CD4-positive, alpha-beta T cell treated with Interleukin-15 for 4 hours (primary cell): ENCODE data around the gene NFASC.
A peak's percentile ranks its signal among the peaks of the same experiment; 100 is the strongest.

Source experiments
- DNase-seq: peaks from one replicate; pipeline ENCODE4 v3.0.0-alpha.2; 2020; ENCODE audit warnings: low spot score

Gene NFASC

DNA sequence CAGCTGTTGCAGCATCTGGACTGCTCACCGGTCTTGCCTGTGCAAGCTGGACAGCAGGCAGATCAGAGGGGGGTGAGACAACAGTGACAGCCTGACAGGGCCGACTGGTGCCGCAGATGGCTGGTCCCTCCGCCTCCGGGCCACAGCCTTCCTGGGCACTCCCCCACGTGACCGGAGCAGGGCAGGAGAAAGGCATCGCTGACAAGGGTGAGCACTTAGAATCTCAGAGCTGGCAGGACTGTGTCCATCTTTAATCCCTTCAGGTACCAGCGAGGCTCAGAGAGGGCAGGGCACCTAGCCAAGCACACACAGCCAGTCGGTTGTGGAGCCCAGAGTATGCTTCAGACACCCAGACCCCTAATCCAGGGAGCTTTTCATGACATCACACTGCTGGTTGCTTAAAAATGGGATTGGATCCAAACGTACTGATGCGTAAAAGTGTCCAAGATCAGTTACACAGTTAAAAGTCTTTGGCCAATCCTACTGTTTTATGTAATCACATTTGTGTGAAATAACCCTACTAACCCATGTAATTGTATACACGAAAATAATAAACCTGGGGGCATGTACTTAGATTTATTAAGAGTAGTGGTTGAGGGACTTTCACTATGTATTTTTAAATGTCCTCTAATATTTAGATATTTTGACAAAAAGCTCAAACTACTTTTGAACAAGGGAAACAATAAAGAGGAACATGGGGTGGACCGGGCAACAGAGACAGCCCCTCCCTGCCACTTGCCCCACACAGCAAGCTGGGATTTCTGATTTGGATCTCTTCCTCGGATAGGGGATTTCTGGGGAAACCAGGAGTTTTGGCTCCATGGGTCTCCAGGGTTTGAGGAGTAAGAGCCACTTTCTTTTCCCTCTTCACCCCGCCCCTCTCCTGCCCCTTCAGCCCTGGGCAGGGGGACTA lies 171.6 kb downstream of the NFASC start:
- no peak for DNase-seq

DNA sequence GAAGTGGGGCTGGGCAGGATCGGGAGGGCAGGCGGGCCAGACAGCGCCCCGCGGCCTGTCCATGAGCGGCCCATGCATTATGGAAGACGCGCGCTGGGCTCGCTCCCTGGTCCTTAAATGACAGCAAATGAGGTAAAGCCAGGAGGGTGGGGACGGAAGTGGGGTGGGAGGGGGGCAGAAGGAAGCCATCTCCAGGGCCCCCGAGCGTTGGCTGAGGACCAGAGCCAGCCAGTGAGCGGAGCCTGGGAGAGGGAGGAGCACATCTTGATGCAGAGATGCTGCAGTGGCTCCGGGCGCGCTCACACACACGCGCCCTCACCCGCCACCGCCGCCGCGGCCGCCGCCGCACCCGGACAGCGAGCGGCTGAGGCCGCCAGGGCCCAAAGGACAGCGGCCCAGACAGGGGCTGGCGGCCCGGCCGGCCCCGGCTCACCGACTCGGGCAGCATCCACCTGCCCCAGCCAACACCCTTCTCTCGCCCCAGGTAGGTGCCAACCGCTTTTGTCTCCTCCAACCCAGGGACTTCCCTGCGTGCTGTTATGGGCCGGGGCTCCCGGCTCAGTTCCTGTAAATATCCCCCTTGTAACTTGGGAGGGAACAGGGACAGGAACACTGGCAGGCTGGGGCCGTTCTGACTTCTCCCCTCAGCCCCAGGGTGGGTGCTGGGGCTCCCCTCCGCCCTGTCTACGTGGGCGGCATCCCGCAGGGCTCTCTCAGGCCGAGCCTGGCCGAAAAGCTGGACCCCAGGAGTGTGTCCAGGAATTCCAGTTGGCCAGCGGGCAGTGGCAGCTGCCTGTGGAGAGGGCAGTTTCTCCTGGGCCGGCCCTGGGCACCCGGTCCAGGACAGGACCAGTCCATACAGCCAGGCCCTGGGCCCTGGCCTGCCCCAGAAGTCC lies 172.5 kb downstream of the NFASC start, which contains the start of gene CNTN2:
CNTN2 (plus strand) TSS at position 302 of the 896 bp plus-strand sequence. CDS start 9,974 bp downstream, outside the sequence.
- DNase-seq = no peak

DNA sequence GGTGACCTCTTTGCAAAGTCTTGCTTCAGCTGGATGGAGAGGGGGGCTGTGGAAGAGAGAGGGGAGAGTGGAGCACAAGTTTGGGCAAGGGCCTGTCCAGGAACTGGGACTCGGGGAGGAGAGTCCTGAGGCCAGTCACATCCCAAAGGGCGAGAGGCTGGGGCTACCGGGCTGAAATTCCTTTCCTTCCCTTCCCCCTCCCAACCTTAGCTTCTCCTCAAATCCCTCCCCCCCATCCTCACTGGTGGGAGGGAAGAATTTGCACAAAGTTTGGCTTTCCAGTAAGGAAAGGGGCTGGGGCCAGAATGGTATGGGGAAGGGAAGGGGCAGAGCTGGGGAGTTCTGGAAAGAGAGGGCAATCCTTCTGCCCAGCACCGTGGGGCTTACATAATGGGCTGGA lies 173.2 kb downstream of the NFASC start:
- DNase-seq = no peak

DNA sequence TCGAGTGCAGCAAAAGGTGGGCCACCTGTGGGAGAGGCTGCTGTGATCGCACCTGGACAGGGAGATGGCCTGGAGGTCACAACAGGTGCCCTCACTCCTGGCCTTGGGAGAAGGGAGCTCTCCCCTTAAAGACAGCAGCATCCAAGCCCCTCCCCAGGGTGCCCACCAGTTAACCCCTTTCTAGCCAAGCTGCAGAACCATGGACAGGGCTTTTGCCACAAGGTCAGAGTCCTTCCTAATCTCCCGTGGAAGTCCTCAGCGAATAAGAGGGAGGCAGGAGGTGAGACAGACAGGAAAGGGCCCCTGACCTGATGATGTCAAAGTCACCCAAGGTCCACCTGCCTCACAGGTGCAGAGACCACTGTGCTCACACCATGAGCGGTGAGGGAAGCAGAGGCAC lies 174.1 kb downstream of the NFASC start:
- no peak for DNase-seq

DNA sequence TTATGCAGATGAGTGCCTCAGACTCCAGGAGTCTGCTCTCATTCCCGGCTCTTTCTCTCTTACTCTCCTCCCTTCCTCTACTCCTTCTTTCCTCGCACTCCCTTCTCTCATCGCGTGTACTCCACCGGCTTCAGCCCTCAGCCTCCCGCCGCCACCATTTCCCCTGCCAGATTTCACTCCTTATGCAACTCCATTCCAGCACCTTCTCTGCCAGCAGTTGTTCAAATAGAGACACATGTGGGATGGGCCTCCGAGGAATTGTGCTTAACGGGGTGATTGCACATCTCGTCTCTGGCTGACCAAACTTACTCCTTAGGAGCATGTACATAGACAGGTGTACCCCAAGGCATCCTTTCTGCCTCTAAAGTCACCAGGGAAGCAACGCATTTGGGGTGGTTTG lies 174.5 kb downstream of the NFASC start:
- DNase-seq = no peak

DNA sequence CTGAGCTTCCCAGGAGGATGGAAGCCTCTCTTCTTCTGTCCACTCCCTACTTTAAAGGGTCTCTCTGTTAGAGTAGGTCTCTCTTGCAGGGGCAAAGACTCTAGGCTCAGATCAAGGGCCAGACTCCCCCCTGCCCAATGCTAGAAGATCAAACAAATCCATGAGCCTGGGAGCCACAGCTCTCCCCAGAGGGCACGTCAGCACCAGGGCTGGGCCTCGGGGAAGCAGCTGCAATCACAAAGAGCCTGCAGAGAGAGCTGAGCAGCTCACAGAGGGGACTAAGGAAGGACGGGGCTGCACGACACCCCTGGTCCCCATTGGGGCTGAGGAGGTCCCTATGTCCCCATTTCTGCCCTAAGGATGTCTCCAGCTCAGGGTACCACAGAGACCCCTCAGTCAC lies 176.2 kb downstream of the NFASC start:
- DNase-seq = no peak

DNA sequence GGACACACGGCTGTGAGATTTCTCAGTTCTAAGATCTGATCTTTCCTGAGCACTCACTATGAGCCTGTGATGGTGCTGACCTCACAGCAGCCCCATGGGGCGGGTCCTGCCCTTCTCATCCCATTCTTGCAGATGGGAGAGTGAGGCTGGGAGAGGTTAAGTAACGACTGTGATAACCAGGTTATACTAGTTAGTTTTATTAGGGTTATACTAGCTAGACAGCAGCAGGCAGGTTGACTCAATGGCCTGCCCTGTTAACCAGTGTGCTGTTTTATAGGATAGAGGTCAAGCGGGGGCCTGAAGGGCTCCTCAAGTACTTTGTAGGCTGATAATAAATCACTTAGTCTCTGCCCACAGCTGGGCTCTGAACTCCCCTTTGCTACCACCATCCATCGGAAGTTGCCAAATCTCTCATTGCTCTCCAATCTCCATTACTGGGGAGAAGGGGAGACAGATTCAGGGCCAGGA lies 177.1 kb downstream of the NFASC start:
- no peak for DNase-seq

DNA sequence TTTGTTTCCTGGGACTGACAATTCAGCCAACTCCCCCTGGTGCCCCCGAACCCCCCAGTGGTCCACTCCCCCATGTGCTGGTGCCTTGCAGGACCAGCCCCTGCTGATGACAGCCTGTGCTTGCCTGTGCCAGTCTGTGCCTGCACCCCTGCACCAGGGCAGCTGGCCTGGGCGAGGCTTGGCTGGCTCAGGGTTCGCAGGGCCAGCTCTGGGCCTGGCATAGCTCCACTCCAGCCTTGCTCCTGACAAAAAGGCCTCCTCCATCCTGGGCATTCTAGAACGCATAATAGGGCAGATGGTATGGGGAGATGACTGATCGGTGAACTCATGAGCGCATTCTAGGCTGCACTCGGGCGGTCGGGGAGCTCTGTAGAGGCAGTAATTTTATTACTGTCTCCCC lies 177.7 kb downstream of the NFASC start:
- DNase-seq = no peak

DNA sequence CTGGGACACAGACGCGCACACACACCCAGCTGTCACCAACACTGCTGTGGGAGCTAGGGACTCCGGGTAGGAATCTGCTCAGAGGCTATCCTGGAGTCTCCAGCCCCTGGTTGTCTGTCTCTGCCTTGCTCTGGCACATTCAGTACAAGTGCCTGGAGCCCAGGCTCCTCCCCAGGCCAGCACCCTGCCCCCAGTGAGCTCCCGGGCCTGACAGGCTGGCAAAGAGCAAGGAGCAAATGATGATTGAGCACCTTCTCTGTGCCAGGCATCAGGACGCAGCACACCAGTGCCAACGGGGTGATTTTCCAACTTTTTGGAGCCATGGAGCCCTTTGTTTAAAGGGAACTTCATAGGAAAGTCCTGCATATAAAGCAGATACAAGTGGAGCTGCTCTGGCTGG lies 178.8 kb downstream of the NFASC start:
- DNase-seq = no peak

DNA sequence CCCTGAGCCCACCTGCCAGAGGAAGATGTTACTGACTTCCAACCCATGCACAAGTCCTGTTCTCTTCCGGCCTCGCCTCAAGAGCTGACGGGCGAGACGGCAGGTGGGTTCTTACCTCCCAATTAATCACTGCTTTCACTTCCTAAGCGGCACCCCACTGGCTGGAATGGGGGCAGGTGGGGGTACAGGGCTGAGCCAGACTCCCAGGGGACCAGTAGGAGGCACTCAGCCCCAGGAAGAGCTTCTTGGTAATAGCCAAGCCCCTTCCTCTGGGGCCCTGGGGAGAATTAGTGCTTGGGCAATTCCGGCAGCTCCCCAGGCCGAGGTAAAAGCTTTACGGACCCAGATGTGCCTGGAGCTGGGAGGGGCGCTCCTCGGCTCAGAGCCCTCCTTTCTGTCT lies 182.0 kb downstream of the NFASC start:
- DNase-seq = no peak

DNA sequence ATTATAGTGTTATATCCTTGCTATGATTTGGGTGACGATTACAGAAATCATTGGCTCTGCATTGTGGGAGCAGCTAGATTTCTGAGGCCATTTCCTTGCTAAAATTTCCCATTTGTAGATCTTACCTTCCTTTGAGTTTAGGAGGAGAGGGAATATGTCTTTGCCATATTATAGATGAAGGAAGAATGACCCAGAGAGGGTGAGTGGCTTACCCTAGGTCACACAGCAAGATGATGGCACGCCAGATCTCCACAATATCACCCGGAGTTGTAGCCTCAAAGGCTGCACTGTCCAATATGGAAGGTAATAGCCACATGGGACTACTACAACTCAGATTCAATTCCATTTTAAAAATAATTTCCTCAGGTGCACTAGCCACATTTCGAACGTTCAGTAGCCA lies 182.6 kb downstream of the NFASC start:
- DNase-seq = no peak

DNA sequence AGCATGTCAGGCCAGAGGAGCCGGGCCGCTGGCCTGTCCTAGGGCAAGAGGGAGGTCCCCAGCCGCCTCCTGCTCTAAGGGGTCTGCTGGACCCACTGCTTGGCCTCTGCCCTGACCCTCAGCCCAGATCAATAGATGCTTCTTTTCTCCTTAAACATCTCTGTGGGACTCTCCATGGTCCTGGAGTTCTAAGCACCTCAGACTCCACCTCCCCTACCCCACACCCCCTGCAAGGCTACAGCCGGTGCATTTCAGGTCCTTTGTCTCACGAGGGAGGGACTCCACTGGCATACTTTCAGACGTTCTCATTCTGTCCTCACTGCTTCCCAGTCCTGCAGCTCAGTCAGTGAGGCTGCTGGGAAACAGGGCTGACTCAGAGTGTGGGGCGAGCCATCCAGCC lies 183.4 kb downstream of the NFASC start:
- no peak for DNase-seq

DNA sequence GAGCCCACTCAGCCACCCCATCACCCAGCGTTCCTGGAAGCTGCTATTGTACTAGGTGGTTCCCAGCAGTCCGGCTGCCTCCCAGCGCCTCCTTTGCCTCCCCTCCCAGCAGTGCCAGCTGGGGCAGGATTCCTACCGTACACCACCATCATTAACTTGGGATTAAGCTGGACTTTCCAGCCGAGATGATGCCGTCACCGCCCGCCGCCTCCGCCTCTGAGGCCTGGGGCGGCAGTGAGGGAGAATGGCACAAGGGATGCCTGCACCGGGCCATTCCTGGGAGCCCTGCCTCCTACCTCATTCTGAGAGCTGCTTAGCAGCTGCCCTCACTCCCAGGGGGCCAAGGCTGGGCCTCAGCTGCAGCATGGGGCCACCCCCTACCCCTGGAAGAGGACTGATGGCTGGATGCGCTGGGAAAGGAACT lies 185.5 kb downstream of the NFASC start:
- DNase-seq = no peak

DNA sequence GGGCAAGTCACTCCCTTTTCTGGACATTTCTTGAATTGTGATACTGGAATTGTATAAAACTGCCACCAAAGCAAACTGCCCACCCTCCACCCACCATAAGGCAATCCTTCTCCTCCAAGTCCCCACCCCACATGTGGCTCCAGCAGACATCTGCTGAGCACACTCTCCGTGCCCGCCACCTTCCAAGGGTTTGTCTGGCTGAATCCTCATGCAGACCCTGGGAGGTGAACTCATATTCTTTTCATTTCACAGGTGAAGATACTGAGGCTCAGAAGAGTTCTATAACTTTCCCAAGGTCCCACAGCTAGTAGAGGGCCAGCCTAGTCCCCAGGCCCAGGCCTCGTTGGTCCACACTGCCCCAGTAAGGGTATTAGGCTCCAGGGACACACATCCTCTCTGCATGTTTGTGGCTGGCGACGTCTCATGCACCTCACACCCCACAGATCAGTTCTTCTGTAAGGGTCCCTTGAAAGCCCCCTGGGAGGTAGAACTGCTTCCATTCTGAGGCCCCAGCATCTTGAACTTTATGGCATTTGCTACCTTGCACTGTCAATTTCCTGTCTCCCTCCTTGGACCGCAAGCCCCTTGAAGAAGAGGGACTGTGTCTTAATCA lies 186.4 kb downstream of the NFASC start:
- no peak for DNase-seq

DNA sequence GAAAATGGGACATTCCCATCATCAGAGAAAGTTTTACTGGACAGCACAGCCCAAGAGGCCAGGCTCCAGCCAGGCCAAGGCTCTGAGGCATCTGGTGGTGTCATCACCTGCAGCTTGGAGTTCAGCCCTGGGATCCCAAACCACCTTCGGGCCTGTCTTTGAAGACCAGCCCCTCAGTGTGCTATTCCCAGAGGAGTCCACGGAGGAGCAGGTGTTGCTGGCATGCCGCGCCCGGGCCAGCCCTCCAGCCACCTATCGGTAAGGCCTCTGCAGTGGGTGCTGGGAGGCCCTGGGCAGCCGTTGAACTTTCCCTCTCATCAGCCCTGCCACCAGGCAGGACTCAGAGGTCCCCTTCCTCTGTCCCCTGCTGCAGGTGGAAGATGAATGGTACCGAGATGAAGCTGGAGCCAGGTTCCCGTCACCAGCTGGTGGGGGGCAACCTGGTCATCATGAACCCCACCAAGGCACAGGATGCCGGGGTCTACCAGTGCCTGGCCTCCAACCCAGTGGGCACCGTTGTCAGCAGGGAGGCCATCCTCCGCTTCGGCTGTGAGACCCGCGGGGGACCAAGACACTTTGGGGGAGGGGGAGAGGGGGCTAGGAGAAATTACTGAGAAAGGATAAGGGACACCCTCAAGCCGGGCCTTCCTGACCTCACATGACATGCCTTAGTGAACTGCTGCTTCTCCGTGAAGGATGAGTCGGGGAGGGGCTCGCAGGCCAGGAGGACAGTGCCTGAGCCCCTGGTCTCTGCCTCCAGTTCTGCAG lies 187.3 kb downstream of the NFASC start:
- no peak for DNase-seq

DNA sequence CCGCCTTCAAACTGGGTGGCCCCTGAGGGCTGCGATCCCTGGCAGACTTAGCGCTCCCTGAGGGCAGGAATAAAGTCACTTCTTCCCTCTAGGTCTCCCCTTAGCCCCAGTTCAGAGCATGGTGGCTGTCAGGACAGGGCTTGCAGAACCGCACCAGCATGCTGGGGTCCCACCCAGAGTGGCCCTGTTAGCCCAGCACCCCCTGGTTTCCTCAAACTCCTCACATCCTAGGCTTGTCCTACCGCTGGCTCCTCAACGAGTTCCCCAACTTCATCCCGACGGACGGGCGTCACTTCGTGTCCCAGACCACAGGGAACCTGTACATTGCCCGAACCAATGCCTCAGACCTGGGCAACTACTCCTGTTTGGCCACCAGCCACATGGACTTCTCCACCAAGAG lies 188.2 kb downstream of the NFASC start:
- no peak for DNase-seq

DNA sequence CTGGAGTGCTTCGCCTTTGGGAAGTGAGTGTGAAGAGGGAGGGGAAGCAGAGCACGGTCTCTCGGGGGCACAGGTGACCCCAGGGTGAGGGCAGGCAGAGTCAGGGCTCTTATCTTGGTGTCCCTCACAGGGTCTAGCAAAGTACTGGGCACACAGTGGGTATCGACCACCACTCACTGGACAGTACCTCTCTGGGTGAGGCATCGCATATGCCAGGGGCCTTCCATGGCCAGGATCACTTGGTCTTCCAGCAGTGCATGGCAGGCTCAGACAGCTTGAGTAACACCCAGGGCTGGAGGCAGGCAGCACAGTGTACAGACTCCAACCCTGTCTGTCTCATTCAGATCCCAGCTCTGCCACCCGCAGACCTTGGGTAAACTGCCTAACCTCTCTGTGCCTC lies 189.0 kb downstream of the NFASC start:
- no peak for DNase-seq

DNA sequence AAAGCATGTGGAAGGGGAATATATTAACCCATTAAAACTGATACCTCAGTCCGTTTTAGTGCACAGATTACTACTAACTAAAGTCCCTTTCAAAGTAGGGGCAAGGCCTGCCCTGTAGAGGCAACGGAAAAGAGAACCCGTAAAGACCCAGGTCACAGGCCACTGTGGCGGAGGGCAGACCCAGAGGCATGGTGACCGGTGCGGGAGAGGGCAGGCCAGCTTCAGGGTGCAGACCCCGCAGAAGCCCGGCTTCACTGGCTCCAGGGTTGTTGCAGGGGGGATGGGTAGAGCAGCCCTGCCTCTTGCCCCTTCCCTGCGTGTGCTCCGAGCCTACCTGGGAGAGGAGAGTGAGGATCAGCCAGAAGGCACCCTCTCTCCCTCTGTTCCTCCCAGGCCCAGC lies 190.1 kb downstream of the NFASC start:
- no peak for DNase-seq

DNA sequence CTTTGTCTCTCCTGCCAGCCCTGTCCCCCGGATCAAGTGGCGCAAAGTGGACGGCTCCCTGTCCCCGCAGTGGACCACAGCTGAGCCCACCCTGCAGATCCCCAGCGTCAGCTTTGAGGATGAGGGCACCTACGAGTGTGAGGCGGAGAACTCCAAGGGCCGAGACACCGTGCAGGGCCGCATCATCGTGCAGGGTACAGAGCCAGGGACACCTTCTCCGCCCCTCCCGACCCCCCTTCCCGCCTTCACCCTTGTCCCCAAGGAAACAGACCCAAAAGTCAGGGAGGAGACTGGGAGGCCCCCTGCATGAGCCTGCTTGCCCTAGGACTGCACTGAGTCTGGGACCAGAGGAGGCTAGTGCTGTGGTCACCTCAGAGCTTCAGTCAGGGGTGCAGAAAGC lies 190.6 kb downstream of the NFASC start:
- DNase-seq = no peak

DNA sequence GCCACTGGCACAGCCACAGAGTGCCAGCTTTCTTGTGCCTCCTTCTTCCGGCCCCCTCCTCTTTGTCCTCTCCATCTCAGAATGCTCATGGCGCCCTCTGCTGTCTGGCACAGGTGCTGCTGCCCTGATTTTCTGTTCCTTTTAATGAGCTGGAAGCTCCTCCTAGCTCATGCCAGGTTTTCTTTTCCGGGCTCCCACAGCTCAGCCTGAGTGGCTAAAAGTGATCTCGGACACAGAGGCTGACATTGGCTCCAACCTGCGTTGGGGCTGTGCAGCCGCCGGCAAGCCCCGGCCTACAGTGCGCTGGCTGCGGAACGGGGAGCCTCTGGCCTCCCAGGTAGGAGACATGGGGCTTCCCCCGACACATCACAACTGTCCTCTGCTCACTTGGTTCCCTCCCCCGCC lies 191.0 kb downstream of the NFASC start:
- DNase-seq = peak; percentile 45

DNA sequence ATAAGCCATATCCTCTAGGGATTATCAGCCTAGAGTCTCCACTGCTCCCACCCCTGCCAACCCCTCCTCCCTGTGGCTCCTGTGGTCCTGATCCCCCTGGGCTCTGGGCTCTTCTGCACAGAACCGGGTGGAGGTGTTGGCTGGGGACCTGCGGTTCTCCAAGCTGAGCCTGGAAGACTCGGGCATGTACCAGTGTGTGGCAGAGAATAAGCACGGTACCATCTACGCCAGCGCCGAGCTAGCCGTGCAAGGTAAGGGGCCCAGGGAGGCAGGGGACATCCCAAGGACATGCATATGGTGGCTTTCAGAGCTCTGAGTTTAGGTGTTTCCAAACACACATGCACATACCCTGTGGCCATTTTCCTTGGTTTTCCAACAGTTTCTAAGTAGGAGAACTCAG lies 191.7 kb downstream of the NFASC start:
- DNase-seq = no peak

DNA sequence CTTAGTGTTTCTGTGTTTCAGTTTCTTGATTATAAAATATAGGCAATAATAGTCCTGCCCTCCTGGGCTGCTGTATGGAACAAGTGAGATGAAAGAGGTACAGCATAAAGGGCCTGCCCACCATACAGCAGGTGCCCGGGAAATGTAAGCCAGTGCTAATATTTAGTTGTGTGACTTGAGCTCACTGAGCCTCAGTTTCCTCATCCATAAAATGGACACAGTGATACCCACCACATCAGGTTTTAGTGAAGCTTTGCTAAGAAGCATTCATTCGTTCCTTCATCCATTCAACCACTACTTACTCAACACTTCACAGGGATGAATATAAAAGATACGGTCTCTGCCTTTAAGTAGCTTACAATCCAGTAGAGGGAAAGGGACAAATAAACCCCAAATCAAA lies 192.2 kb downstream of the NFASC start:
- no peak for DNase-seq
